ENCODE results near the gene FOSL2.

The FOSL2 gene

GRCh38 chr2:28391564-28392296, 928 bp upstream of the FOSL2 start:
- peak overlapping the region; percentile 97 for H3K27ac ChIP-seq (ENCODE audit: extremely low read depth, low read depth, low read length)
- H3K4me1 ChIP-seq (ENCODE audit: control insufficient read depth, insufficient read depth, low read length), result peaks cover 13% of the 10 kb centered on the region
- H3K9me3 ChIP-seq (ENCODE audit: control insufficient read depth, insufficient read depth, low read depth, low read length), result no peaks in the 10 kb centered on the region
- H3K4me3 ChIP-seq (ENCODE audit: low read depth, low read length), result peak overlapping the region; percentile 84
- ChIA-PET CTCF (interaction anchor here (0.6 to 1.0 kb wide), 7 partner anchors 9 to 688 kb away, joined by 3 to 5 read pairs (median 3); no protein-coding TSS in a partner anchor), POLR2A (interaction anchor here (0.7 to 1.7 kb wide), 8 partner anchors 9 to 685 kb away, joined by 3 to 6 read pairs (median 4); no protein-coding TSS in a partner anchor)
- no peaks in the 10 kb centered on the region for H3K36me3 ChIP-seq (ENCODE audit: control insufficient read depth in 2 of 2, insufficient read depth in 1 of 2, low read length in 2 of 2)
- no peak for TF ChIP-seq ZNF133 (tag by site-specific recombination; IDR thresholded peaks at IDR 0.05)
- no peak for TF ChIP-seq ZNF776 (tag by site-specific recombination; IDR thresholded peaks at IDR 0.05; ENCODE audit: borderline replicate concordance)
- TF ChIP-seq ZNF48 (tag by site-specific recombination; IDR thresholded peaks at IDR 0.05), result no peak
- TF ChIP-seq ZNF23 (tag by site-specific recombination; IDR thresholded peaks at IDR 0.05; ENCODE audit: borderline replicate concordance), result no peak
- peak; percentile 69 for TF ChIP-seq KLF8 (tag by site-specific recombination; IDR thresholded peaks at IDR 0.05)
- TF ChIP-seq ZNF670 (tag by site-specific recombination; IDR thresholded peaks at IDR 0.05; ENCODE audit: low read depth), result no peak
- no peak for TF ChIP-seq ZNF292 (tag by site-specific recombination; IDR thresholded peaks at IDR 0.05; ENCODE audit: borderline replicate concordance, low read depth)
- no peak for TF ChIP-seq BCL11A (tag by site-specific recombination; IDR thresholded peaks at IDR 0.05; ENCODE audit: low read depth)
- TF ChIP-seq PATZ1 (tag by site-specific recombination; IDR thresholded peaks at IDR 0.05), result peak; percentile 53
- TF ChIP-seq ZNF146 (tag by site-specific recombination; IDR thresholded peaks at IDR 0.05), result no peak
- no peak for TF ChIP-seq YY1 (tag by site-specific recombination; IDR thresholded peaks at IDR 0.05)
- peak; percentile 58 for TF ChIP-seq KLF7 (tag by site-specific recombination; IDR thresholded peaks at IDR 0.05; ENCODE audit: borderline replicate concordance)
- peak; percentile 82 for TF ChIP-seq SP3 (tag by site-specific recombination; IDR thresholded peaks at IDR 0.05)
- no peak for TF ChIP-seq ZNF501 (tag by site-specific recombination; IDR thresholded peaks at IDR 0.05)
- TF ChIP-seq ZNF423 (tag by site-specific recombination; IDR thresholded peaks at IDR 0.05), result no peak
- TF ChIP-seq TCF7L2 (IDR thresholded peaks at IDR 0.05; ENCODE audit: borderline replicate concordance, low read depth, low read length), result no peak
- TF ChIP-seq PRDM1 (tag by site-specific recombination; IDR thresholded peaks at IDR 0.05), result no peak
- TF ChIP-seq ZNF544 (tag by site-specific recombination; IDR thresholded peaks at IDR 0.05), result no peak
- no peak for TF ChIP-seq ZNF555 (tag by site-specific recombination; conservative IDR thresholded peaks at IDR 0.05)
- peak; percentile 15; the same call in 1 of the 2 replicates for TF ChIP-seq KLF17 (tag by site-specific recombination; IDR thresholded peaks at IDR 0.05)
- peak; percentile 69 for TF ChIP-seq SP2 (tag by site-specific recombination; IDR thresholded peaks at IDR 0.05)
- TF ChIP-seq ZNF10 (tag by site-specific recombination; IDR thresholded peaks at IDR 0.05), result no peak
- TF ChIP-seq ZSCAN30 (tag by site-specific recombination; IDR thresholded peaks at IDR 0.05), result no peak
- no peak for TF ChIP-seq ZNF692 (tag by site-specific recombination; IDR thresholded peaks at IDR 0.05)
- no peak for TF ChIP-seq REPIN1 (tag by site-specific recombination; IDR thresholded peaks at IDR 0.05; ENCODE audit: low read depth)
- TF ChIP-seq SCRT1 (tag by site-specific recombination; IDR thresholded peaks at IDR 0.05; ENCODE audit: borderline replicate concordance), result no peak
- no peak for TF ChIP-seq ZNF596 (tag by site-specific recombination; IDR thresholded peaks at IDR 0.05)
- TF ChIP-seq TSHZ1 (tag by site-specific recombination; IDR thresholded peaks at IDR 0.05; ENCODE audit: borderline replicate concordance), result no peak
- TF ChIP-seq ZNF529 (tag by site-specific recombination; IDR thresholded peaks at IDR 0.05; ENCODE audit: insufficient replicate concordance), result no peak
- no peak for TF ChIP-seq ZNF157 (tag by site-specific recombination; IDR thresholded peaks at IDR 0.05)
- TF ChIP-seq ZNF549 (tag by site-specific recombination; IDR thresholded peaks at IDR 0.05), result no peak

Data from HEK293 (cell line).